DND-41 (cell line): ENCODE results near the gene GAPT.

Source experiments
- CTCF ChIP-seq: IDR thresholded peaks from 2 replicates; pipeline ENCODE4 v1.5.1; 2012; ENCODE audit warnings: borderline replicate concordance, low read length, moderate library complexity, mild to moderate bottlenecking; ENCODE audit not compliant: poor library complexity, severe bottlenecking; ENCODE audit errors: extremely low read depth
- EZH2 ChIP-seq: IDR thresholded peaks from 3 replicates; pipeline ENCODE4 v1.6.1; 2012; ENCODE audit warnings: borderline replicate concordance, low read depth, mild to moderate bottlenecking, moderate library complexity, low read length, inconsistent platforms; ENCODE audit not compliant: severe bottlenecking

GRCh38 chr5:58451732-58452565 lies 39.3 kb upstream of the GAPT start:
- TF ChIP-seq CTCF (no peak), EZH2 (no peak)
